ENCODE data around the gene FKBP1A. TPM values are rescaled to one million over a fixed set of nuclear protein-coding genes. Genes with fewer than 3 reads are reported as not detected.

FKBP1A gene
- total and polyA plus RNA-seq, 4 donors, result 145 to 465 (median 277) TPM

DNA sequence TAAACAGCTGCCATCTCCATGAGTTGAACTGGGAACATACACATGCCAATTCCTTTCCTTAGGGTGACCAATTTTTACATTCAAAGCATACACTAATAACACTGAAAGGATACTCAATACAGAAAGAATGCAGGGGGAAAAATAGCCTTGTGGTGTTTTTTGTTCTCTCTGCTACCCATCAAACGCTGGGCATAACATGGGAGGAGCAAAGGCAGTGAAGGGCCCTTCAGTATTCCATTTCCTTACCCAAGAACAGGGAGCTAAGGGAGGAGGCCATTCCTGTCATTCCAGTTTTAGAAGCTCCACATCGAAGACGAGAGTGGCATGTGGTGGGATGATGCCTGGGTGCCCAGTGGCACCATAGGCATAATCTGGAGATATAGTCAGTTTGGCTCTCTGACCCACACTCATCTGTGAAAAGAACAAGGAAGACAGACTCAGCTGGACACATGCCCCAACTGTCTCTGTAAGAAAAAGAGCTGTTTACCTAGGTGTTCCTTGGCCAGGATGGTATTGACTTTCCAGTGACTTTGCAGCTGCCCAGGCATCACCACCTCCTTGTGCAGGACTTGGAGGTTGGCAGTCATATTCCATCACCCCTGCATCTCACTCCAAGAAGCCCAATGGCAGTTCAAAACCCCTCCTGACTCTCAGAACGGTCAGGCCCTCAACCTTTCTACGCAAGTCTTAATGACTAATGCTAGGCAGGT lies 20.9 kb downstream of the FKBP1A start:
- peaks cover 13 to 32% (median 20%) of the 10 kb centered on the region in 4 donors for H3K36me3 ChIP-seq (ENCODE audit: control insufficient read depth in 4 of 4, insufficient read depth in 4 of 4, low read length in 4 of 4)
- TF ChIP-seq, protein P1, sequence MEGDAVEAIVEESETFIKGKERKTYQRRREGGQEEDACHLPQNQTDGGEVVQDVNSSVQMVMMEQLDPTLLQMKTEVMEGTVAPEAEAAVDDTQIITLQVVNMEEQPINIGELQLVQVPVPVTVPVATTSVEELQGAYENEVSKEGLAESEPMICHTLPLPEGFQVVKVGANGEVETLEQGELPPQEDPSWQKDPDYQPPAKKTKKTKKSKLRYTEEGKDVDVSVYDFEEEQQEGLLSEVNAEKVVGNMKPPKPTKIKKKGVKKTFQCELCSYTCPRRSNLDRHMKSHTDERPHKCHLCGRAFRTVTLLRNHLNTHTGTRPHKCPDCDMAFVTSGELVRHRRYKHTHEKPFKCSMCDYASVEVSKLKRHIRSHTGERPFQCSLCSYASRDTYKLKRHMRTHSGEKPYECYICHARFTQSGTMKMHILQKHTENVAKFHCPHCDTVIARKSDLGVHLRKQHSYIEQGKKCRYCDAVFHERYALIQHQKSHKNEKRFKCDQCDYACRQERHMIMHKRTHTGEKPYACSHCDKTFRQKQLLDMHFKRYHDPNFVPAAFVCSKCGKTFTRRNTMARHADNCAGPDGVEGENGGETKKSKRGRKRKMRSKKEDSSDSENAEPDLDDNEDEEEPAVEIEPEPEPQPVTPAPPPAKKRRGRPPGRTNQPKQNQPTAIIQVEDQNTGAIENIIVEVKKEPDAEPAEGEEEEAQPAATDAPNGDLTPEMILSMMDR (IDR thresholded peaks at IDR 0.05; ENCODE audit: control extremely low read depth, extremely low read depth), result no peak
- H3K9ac ChIP-seq (ENCODE audit: insufficient read depth in 1 of 2, low read length in 2 of 2), result no peak overlapping the region
- peaks cover 0 to 29% (median 0%) of the 10 kb centered on the region in 5 donors for H3K4me1 ChIP-seq (ENCODE audit: control insufficient read depth in 5 of 5, insufficient read depth in 5 of 5, low read length in 5 of 5)
- DNase-seq, result no peak
- H3K27me3 ChIP-seq (ENCODE audit: control insufficient read depth in 3 of 3, insufficient read depth in 3 of 3, low read length in 2 of 3), result no peaks in the 10 kb centered on the region
- no peak for ATAC-seq (ENCODE audit: insufficient read depth, low FRiP score)
- H3K27ac ChIP-seq (ENCODE audit: low read depth in 1 of 2, low read length in 1 of 2), result no peak overlapping the region
- no peaks in the 10 kb centered on the region for H3K9me3 ChIP-seq (ENCODE audit: control insufficient read depth in 4 of 4, insufficient read depth in 3 of 4, low read length in 3 of 4)
- H3K4me3 ChIP-seq, result no peak overlapping the region
- 84 to 86% methylated on average over 5 of the region's 5 CpGs for WGBS, 2 donors

DNA sequence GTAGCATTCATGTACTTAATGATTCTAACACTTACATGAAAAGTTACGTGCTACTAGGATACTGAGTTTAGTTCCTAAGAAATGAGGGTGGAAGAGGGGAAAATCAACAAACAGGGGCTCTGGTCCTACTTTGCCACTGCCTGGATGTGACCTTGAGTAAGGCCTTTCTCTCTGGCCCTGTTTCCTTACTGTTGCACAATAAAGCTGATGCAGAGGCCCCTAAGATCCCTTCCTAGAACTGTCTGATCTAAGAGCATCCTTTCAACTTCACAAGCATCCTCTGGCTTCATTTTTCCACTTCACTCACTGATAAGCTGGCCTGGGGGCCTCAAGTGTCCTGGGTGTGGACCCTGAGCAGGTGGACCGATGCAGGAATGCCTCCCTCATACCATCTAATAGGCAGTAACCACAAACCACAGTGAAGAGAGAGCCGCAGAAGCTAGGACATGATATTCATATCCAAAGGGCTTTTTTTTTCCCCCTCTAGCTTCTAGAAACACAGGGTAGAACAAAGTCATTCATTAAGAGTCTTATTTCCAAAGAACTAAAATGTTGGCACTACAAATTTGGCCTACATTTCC lies 21.6 kb downstream of the FKBP1A start:
- ATAC-seq (ENCODE audit: insufficient read depth, low FRiP score) (no peak), DNase-seq (no peak)
- 65 to 71% methylated on average over 3 of the region's 3 CpGs for WGBS, 2 donors
- H3K27me3 ChIP-seq (ENCODE audit: control insufficient read depth in 3 of 3, insufficient read depth in 3 of 3, low read length in 2 of 3), result no peaks in the 10 kb centered on the region
- H3K4me3 ChIP-seq, result no peak overlapping the region
- peaks cover 0 to 25% (median 0%) of the 10 kb centered on the region in 5 donors for H3K4me1 ChIP-seq (ENCODE audit: control insufficient read depth in 5 of 5, insufficient read depth in 5 of 5, low read length in 5 of 5)
- H3K9me3 ChIP-seq (ENCODE audit: control insufficient read depth in 4 of 4, insufficient read depth in 3 of 4, low read length in 3 of 4), result no peaks in the 10 kb centered on the region
- peak overlapping the region in 1 of 2 donors; percentile 49 for H3K27ac ChIP-seq (ENCODE audit: low read depth in 1 of 2, low read length in 1 of 2)
- TF ChIP-seq, protein P1 (IDR thresholded peaks at IDR 0.05; ENCODE audit: control extremely low read depth, extremely low read depth), result no peak
- no peak overlapping the region for H3K9ac ChIP-seq (ENCODE audit: insufficient read depth in 1 of 2, low read length in 2 of 2)
- H3K36me3 ChIP-seq (ENCODE audit: control insufficient read depth in 4 of 4, insufficient read depth in 4 of 4, low read length in 4 of 4), result peaks cover 13 to 32% (median 20%) of the 10 kb centered on the region in 4 donors

DNA sequence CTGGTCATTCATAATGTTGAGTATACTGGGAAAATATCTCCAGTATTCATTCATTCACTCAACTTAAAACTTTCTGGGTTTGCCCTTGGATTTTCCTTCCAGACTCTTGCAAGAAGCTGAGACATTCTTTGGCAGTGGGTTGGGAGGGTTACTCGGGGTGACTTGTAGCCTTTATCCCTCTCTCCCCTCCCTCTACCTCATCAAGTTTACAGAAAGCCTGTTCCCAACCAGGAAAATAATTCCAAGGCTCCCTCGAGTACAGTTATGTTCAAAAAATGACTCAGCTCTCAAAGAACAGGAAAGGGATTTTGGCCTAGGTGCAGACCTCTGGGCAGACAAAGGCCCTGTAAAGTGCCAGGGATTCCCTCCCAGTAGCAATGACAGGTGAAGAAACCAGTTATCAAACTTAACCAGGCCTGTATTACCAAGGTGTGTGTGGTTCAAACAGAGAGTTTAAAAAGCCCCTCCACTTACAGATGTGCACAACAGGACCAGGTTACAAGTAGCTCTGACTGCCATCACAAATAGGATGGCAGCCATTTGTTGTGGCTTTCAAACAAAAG lies 22.2 kb downstream of the FKBP1A start:
- H3K4me3 ChIP-seq, result no peak overlapping the region
- TF ChIP-seq, protein P1 (IDR thresholded peaks at IDR 0.05; ENCODE audit: control extremely low read depth, extremely low read depth), result no peak
- no peaks in the 10 kb centered on the region for H3K27me3 ChIP-seq (ENCODE audit: control insufficient read depth in 3 of 3, insufficient read depth in 3 of 3, low read length in 2 of 3)
- 36 to 59% methylated on average over 2 of the region's 2 CpGs for WGBS, 2 donors
- peaks cover 0 to 22% (median 0%) of the 10 kb centered on the region in 5 donors for H3K4me1 ChIP-seq (ENCODE audit: control insufficient read depth in 5 of 5, insufficient read depth in 5 of 5, low read length in 5 of 5)
- ATAC-seq (ENCODE audit: insufficient read depth, low FRiP score), result no peak
- H3K9ac ChIP-seq (ENCODE audit: insufficient read depth in 1 of 2, low read length in 2 of 2), result no peak overlapping the region
- H3K36me3 ChIP-seq (ENCODE audit: control insufficient read depth in 4 of 4, insufficient read depth in 4 of 4, low read length in 4 of 4), result peaks cover 13 to 32% (median 20%) of the 10 kb centered on the region in 4 donors
- peak overlapping the region in 1 of 2 donors; percentile 49 for H3K27ac ChIP-seq (ENCODE audit: low read depth in 1 of 2, low read length in 1 of 2)
- no peaks in the 10 kb centered on the region for H3K9me3 ChIP-seq (ENCODE audit: control insufficient read depth in 4 of 4, insufficient read depth in 3 of 4, low read length in 3 of 4)
- no peak for DNase-seq

Data from lung (tissue), 12 donors.